ENCODE measurements around the gene RBBP6. TPM values are rescaled to one million over a fixed set of nuclear protein-coding genes. Genes with fewer than 3 reads are reported as not detected.

RBBP6 gene
- total RNA-seq, 1 donor: 31.5 TPM

DNA sequence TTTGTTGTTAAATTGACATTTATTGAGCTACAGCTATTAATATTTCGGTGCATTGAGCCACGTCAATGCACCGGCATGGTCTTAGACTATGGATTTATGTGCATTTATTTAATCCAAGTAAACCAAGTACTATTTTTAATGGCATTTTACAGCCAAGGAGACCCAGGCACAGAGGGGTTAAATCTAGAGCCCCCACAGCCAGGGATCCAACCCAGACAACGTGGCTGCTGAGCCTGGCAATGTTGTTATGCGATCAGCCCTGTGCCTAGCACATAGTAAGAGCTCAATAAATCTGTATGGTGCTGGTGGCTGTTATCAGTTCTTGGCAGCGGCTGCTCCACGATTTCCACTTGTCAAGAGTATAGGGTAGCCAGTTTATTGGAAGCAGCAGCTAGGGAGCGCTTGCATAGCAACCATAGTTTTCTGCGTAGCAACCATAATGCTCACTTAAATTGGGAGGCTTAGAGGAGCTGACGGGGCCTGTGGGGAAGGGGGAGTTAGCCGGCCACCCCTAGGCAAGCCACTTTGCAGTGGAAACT is 541 bp upstream of the RBBP6 start:
- Histone ChIP-seq H3K4me2 (ENCODE audit: insufficient read depth, low read length) (peak overlapping the region; percentile 86), H3K27ac (ENCODE audit: low read depth, low read length) (peak overlapping the region; percentile 97), H3K27me3 (ENCODE audit: insufficient read depth, low read length) (no peaks in the 10 kb centered on the region), H3K4me1 (ENCODE audit: insufficient read depth, low read length) (peaks cover 25% of the 10 kb centered on the region), H2AFZ (ENCODE audit: low read length) (peak overlapping the region; percentile 98), H3K9me3 (ENCODE audit: low read depth, low read length) (no peaks in the 10 kb centered on the region), H3K36me3 (ENCODE audit: insufficient read depth, low read length) (no peaks in the 10 kb centered on the region), H3K79me2 (ENCODE audit: insufficient read depth, low read length) (peaks cover 45% of the 10 kb centered on the region), H3K4me3 (ENCODE audit: insufficient read depth, low read length) (peak overlapping the region; percentile 96), H4K20me1 (ENCODE audit: insufficient read depth, low read length) (peaks cover 39% of the 10 kb centered on the region)
- TF ChIP-seq, protein P1, sequence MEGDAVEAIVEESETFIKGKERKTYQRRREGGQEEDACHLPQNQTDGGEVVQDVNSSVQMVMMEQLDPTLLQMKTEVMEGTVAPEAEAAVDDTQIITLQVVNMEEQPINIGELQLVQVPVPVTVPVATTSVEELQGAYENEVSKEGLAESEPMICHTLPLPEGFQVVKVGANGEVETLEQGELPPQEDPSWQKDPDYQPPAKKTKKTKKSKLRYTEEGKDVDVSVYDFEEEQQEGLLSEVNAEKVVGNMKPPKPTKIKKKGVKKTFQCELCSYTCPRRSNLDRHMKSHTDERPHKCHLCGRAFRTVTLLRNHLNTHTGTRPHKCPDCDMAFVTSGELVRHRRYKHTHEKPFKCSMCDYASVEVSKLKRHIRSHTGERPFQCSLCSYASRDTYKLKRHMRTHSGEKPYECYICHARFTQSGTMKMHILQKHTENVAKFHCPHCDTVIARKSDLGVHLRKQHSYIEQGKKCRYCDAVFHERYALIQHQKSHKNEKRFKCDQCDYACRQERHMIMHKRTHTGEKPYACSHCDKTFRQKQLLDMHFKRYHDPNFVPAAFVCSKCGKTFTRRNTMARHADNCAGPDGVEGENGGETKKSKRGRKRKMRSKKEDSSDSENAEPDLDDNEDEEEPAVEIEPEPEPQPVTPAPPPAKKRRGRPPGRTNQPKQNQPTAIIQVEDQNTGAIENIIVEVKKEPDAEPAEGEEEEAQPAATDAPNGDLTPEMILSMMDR (IDR thresholded peaks at IDR 0.05; ENCODE audit: extremely low read depth, low read depth, low read length): no peak
- DNase-seq (ENCODE audit: insufficient read length, low spot score, missing footprints): peak; percentile 69

DNA sequence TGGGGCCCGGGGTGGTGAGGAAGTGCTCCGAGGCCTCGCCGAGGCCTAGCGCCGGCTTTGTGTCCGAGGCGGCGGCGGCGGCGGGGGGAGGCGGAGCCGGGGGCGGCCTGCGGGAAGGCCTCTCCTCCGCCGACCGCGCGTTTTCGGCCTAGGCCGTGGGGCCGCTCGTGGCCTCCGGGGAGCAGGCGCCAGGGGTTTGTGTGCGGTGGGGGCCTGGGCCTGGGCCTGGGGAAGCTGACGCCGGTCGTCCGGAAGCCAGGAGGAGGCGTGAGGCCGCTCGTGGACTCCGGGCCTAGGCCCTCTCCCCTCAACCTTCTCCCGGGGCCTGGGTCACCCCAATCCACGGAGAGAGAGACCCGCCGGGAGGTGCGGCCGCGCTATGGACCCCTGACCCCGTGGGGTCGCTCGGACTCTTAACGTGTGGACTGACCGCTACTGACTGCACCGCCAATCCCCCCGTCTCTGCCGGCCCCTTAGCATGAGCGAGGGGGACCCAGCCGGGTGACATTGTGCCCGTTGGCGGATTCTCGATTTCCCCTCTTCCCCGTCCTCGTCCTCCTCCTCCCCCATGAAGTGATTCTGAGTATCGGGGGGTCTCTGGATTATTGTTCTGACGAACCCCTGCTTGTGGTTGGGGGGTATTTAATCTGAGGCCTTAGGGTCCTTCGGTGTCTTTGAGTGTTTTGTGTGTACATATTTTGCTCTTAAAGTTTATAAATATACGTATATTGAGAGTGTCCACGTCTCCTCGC is 660 bp downstream of the RBBP6 start:
- DNase-seq (ENCODE audit: insufficient read length, low spot score, missing footprints): peak; percentile 75
- H3K27me3 ChIP-seq (ENCODE audit: insufficient read depth, low read length): no peaks in the 10 kb centered on the region
- TF ChIP-seq, protein P1 (IDR thresholded peaks at IDR 0.05; ENCODE audit: extremely low read depth, low read depth, low read length): no peak

DNA sequence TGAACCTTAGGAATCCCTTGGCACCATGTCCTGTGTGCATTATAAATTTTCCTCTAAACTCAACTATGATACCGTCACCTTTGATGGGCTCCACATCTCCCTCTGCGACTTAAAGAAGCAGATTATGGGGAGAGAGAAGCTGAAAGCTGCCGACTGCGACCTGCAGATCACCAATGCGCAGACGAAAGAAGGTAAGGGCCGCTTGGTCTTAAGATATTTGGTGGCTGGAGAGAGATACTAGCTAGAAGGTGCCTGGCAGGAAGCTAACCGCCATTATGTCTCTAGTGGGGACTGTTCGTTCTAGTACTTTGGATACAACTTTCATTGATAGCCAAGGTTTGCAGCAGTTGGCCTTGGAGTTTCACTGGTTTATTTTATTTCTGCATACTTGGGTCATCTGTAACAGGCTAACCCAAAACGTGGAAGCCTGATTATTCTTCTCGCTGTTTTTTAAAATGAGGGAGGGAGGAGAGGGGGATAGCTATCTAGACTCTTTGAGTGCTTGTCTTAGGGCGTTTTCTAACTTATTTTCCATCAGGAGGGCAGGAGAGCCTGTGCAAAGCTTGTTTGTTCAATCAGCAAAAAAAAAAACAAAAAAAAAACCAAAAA is 1.3 kb downstream of the RBBP6 start:
- peaks cover 57% of the 10 kb centered on the region for H4K20me1 ChIP-seq (ENCODE audit: insufficient read depth, low read length)
- H3K4me2 ChIP-seq (ENCODE audit: insufficient read depth, low read length): peak overlapping the region; percentile 86
- TF ChIP-seq, protein P1 (IDR thresholded peaks at IDR 0.05; ENCODE audit: extremely low read depth, low read depth, low read length): no peak
- no peaks in the 10 kb centered on the region for H3K27me3 ChIP-seq (ENCODE audit: insufficient read depth, low read length)
- no peak for DNase-seq (ENCODE audit: insufficient read length, low spot score, missing footprints)
- H3K4me3 ChIP-seq (ENCODE audit: insufficient read depth, low read length): peak overlapping the region; percentile 96
- peaks cover 63% of the 10 kb centered on the region for H3K79me2 ChIP-seq (ENCODE audit: insufficient read depth, low read length)
- peaks cover 3% of the 10 kb centered on the region for H3K36me3 ChIP-seq (ENCODE audit: insufficient read depth, low read length)
- H3K9me3 ChIP-seq (ENCODE audit: low read depth, low read length): no peaks in the 10 kb centered on the region
- peaks cover 32% of the 10 kb centered on the region for H3K4me1 ChIP-seq (ENCODE audit: insufficient read depth, low read length)
- H3K27ac ChIP-seq (ENCODE audit: low read depth, low read length): peak overlapping the region; percentile 97
- no peak overlapping the region for H2AFZ ChIP-seq (ENCODE audit: low read length)

More for the DNA sequence above, 660 bp downstream of the RBBP6 start:
- Histone ChIP-seq H3K4me1 (ENCODE audit: insufficient read depth, low read length) (peaks cover 32% of the 10 kb centered on the region), H3K27ac (ENCODE audit: low read depth, low read length) (peak overlapping the region; percentile 97), H3K79me2 (ENCODE audit: insufficient read depth, low read length) (peaks cover 57% of the 10 kb centered on the region), H3K4me2 (ENCODE audit: insufficient read depth, low read length) (peak overlapping the region; percentile 86), H3K9me3 (ENCODE audit: low read depth, low read length) (no peaks in the 10 kb centered on the region), H4K20me1 (ENCODE audit: insufficient read depth, low read length) (peaks cover 51% of the 10 kb centered on the region), H3K36me3 (ENCODE audit: insufficient read depth, low read length) (no peaks in the 10 kb centered on the region), H3K4me3 (ENCODE audit: insufficient read depth, low read length) (peak overlapping the region; percentile 96), H2AFZ (ENCODE audit: low read length) (peak overlapping the region; percentile 88)

Data from osteoblast (primary cell).